Glutamatergic neuron (in vitro differentiated cells): ENCODE data around the gene NBPF11. TPM values are rescaled to one million over a fixed set of nuclear protein-coding genes. Genes with fewer than 3 reads are reported as not detected.
"Not testable (repeated sequence)": the region's sequence is repeated elsewhere in the genome, so short reads cannot be mapped to it uniquely, and the experiment has no call there.

Experiments used
- DNase-seq: peaks from one replicate; pipeline ENCODE4 v3.0.0; 2022
- H3K27ac Mint-ChIP-seq: one replicate; pipeline ENCODE4 v1.8.0; 2020; ENCODE audit warnings: mild to moderate bottlenecking, mixed read lengths, inconsistent platforms; ENCODE audit not compliant: unreplicated experiment
- H3K27me3 Mint-ChIP-seq: one replicate; pipeline ENCODE4 v1.8.0; 2020; ENCODE audit warnings: mild to moderate bottlenecking, moderate library complexity, mixed read lengths, inconsistent platforms; ENCODE audit not compliant: unreplicated experiment
- H3K36me3 Mint-ChIP-seq: one replicate; pipeline ENCODE4 v1.8.0; 2020; ENCODE audit warnings: mild to moderate bottlenecking, mixed read lengths, inconsistent platforms; ENCODE audit not compliant: unreplicated experiment
- H3K4me1 Mint-ChIP-seq: one replicate; pipeline ENCODE4 v1.8.0; 2020; ENCODE audit warnings: mild to moderate bottlenecking, low read depth, mixed read lengths, inconsistent platforms; ENCODE audit not compliant: unreplicated experiment
- H3K4me3 Mint-ChIP-seq: one replicate; pipeline ENCODE4 v1.8.0; 2020; ENCODE audit warnings: mild to moderate bottlenecking, mixed read lengths, inconsistent platforms; ENCODE audit not compliant: unreplicated experiment
- H3K9me3 Mint-ChIP-seq: one replicate; pipeline ENCODE4 v1.8.0; 2020; ENCODE audit warnings: mild to moderate bottlenecking, moderate library complexity, mixed read lengths, inconsistent platforms; ENCODE audit not compliant: unreplicated experiment
- total RNA-seq: library from RNA; stranded (reverse); fragmentation: NEBNext Ultra II Directional; extraction: Animal tissue kit (Norgen Biotek cat#: 25700); gene quantifications from one replicate; pipeline ENCODE4 v1.2.1, GENCODE V29; 2021; ENCODE audit not compliant: unreplicated experiment

Gene NBPF11
- total RNA-seq, 1 donor from 2014 or later, result 8.9 TPM

DNA sequence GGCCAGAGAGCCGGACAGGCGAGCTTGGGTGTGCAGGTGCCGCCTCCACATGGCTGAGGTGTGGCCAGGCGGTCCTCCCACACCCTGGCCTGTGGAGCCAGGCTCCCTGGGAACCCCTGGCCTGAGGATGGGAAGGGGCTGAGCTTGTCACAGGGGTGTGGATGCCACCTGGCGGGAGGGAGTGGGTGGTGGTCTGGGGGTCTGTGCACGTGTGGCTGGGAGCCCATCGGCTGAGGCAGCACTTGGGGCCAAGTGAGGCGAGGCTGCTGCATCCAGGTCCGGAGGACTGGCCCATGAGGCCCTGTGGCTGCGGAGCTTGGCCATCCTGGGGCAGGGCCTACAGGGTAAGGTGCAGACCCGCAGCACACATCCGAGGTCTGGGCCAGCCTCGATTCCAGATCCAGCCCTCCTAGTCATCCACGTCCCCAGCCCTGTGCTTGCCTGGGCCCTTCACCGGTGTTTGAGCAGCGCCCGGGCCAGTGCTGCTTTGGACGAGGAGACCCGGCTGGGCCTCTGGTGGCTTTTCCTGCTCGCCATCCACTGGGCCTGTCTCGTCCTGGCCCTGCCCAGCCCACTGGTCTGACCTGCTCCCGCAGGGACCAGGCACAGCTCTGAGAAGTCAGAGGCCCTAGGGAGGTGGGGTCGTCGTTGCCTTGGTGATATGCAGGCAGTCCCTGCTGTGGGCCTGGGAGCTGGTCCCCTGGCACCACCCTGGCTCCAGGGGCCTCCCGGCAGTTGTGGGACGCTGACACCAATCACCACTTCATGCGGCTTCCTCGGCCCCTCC lies 4.8 kb downstream of the NBPF11 start:
- H3K9me3 Mint-ChIP-seq, H3K36me3 Mint-ChIP-seq, H3K27me3 Mint-ChIP-seq, H3K4me1 Mint-ChIP-seq, H3K4me3 Mint-ChIP-seq, H3K27ac Mint-ChIP-seq: not testable (repeated sequence)
- DNase-seq, result peak; percentile 27

- H3K27ac Mint-ChIP-seq, H3K36me3 Mint-ChIP-seq, H3K9me3 Mint-ChIP-seq, H3K4me3 Mint-ChIP-seq, DNase-seq, H3K4me1 Mint-ChIP-seq, H3K27me3 Mint-ChIP-seq: not testable (repeated sequence)
These were observed 5.7 kb downstream of the NBPF11 start for GRCh38 chr1:148146191-148146997.

- not testable (repeated sequence) for H3K4me1 Mint-ChIP-seq, H3K4me3 Mint-ChIP-seq, H3K27ac Mint-ChIP-seq, DNase-seq, H3K36me3 Mint-ChIP-seq, H3K27me3 Mint-ChIP-seq, H3K9me3 Mint-ChIP-seq
These were observed 8.9 kb downstream of the NBPF11 start for GRCh38 chr1:148143223-148143622.

GRCh38 chr1:148141936-148142335 lies 10.1 kb downstream of the NBPF11 start:
- not testable (repeated sequence) for H3K4me3 Mint-ChIP-seq, H3K4me1 Mint-ChIP-seq, H3K27me3 Mint-ChIP-seq

GRCh38 chr1:148138606-148139005 lies 13.5 kb downstream of the NBPF11 start:
- H3K4me3 Mint-ChIP-seq, H3K27me3 Mint-ChIP-seq, H3K36me3 Mint-ChIP-seq, H3K4me1 Mint-ChIP-seq, H3K9me3 Mint-ChIP-seq, DNase-seq, H3K27ac Mint-ChIP-seq: not testable (repeated sequence)

More at GRCh38 chr1:148141936-148142335, 10.1 kb downstream of the NBPF11 start:
- not testable (repeated sequence) for H3K9me3 Mint-ChIP-seq, H3K27ac Mint-ChIP-seq, DNase-seq, H3K36me3 Mint-ChIP-seq

DNA sequence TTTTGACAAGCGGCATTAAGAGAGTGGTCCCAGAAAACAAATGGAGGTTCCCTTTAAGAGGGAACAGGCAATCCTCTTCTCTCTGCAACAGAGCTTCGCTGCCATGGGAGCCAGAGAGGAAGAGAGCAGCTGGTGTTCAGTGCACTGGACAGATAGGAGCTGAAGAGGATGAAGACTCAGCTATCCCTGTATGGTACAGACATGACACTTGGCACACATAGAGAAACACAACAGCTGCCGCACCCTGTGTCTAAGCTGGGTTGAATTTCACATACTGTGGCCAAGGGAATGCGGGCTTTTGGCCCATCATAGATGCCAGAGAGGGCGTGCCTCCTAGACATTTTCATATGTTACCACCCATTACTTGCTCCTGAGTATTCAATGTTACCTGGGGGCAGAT lies 29.7 kb downstream of the NBPF11 start:
- H3K9me3 Mint-ChIP-seq, H3K4me1 Mint-ChIP-seq, H3K4me3 Mint-ChIP-seq, H3K27me3 Mint-ChIP-seq, H3K27ac Mint-ChIP-seq, H3K36me3 Mint-ChIP-seq, DNase-seq: not testable (repeated sequence)

- H3K9me3 Mint-ChIP-seq, H3K4me3 Mint-ChIP-seq, DNase-seq, H3K4me1 Mint-ChIP-seq, H3K27me3 Mint-ChIP-seq, H3K36me3 Mint-ChIP-seq, H3K27ac Mint-ChIP-seq: not testable (repeated sequence)
These were observed 31.7 kb downstream of the NBPF11 start for GRCh38 chr1:148120395-148120794.

DNA sequence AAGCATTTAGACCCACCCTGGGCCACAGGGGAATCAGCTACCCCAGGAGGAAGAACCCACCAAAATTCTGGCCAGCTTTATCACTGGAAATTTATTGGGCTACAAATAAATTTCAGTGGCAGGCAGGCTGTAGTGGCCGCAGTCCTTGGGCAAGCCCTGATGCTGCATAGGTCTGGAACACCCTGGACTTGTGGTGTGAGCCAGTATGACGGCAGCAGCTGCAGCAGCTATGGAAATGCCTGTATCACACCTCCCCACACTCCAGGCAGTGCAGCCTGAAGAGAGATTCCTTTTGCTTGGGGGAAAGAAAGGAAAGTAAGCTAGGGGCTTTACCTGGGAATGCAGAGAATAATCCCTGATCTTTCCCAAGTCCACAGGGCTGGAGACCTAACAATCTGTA lies 56.3 kb downstream of the NBPF11 start:
- H3K36me3 Mint-ChIP-seq, H3K27ac Mint-ChIP-seq, DNase-seq, H3K4me3 Mint-ChIP-seq, H3K27me3 Mint-ChIP-seq, H3K9me3 Mint-ChIP-seq, H3K4me1 Mint-ChIP-seq: not testable (repeated sequence)

DNA sequence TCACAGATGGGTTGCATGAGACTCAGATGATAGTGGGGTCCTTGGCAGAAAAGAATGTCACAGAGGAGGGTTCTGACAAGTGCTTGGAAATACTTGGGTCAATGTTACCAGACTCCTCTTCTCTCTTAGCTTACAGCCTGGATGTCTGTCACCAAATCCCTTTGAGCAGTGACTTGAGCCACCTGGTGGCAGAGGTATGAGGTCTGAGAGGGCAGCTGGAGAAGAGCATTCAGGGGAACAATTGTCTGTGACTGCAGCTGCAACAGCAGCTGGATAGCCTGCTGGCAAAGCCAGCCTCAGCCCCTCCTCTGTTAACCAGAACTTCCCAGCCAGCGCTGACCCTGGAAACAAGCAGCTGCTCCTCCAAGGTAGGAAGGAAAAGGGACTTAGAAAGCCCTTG lies 65.9 kb downstream of the NBPF11 start:
- H3K27ac Mint-ChIP-seq, H3K36me3 Mint-ChIP-seq, H3K27me3 Mint-ChIP-seq, H3K4me3 Mint-ChIP-seq, DNase-seq, H3K4me1 Mint-ChIP-seq, H3K9me3 Mint-ChIP-seq: not testable (repeated sequence)

DNA sequence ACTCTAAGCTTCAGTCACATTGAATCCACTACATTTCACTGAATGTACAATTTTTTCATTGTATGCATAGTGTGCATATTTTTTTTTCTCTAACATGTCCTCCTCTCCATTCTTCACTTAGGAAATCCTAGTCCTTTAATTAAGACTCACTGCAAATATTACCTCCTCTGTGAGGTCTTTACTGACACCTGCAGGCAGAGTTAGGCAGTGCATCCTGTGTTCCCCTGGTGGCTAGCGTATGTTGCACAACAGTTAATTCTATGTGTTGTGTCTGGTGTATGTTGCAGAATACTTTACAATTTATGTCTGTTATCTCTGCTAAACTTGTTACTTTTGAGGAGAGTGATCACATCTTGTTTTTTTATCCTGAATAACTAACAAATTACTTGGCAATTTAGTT lies 70.9 kb downstream of the NBPF11 start:
- not testable (repeated sequence) for H3K4me3 Mint-ChIP-seq, H3K36me3 Mint-ChIP-seq, H3K9me3 Mint-ChIP-seq, H3K27me3 Mint-ChIP-seq, DNase-seq, H3K27ac Mint-ChIP-seq, H3K4me1 Mint-ChIP-seq

- H3K27me3 Mint-ChIP-seq, H3K36me3 Mint-ChIP-seq, H3K4me3 Mint-ChIP-seq, H3K27ac Mint-ChIP-seq, H3K9me3 Mint-ChIP-seq, H3K4me1 Mint-ChIP-seq, DNase-seq: not testable (repeated sequence)
These were observed 73.2 kb downstream of the NBPF11 start for GRCh38 chr1:148078632-148079519.

- H3K9me3 Mint-ChIP-seq, DNase-seq, H3K4me1 Mint-ChIP-seq, H3K4me3 Mint-ChIP-seq, H3K36me3 Mint-ChIP-seq, H3K27ac Mint-ChIP-seq, H3K27me3 Mint-ChIP-seq: not testable (repeated sequence)
These were observed 74.0 kb downstream of the NBPF11 start for GRCh38 chr1:148078090-148078489.
